Measurements from ENCODE around the gene ST7.

The ST7 gene

GRCh38 chr7:117048882-117049281 is 95.6 kb downstream of the ST7 start:
- TF ChIP-seq CTCF (IDR thresholded peaks at IDR 0.05; ENCODE audit: low read depth, low read length): no peak

GRCh38 chr7:117051808-117052207 is 98.5 kb downstream of the ST7 start:
- H3K4me3 ChIP-seq (ENCODE audit: low read depth, low read length): no peak overlapping the region
- no peak for TF ChIP-seq CTCF (IDR thresholded peaks at IDR 0.05; ENCODE audit: low read depth, low read length)

More at GRCh38 chr7:117048882-117049281, 95.6 kb downstream of the ST7 start:
- H3K4me3 ChIP-seq (ENCODE audit: low read depth, low read length): no peak overlapping the region

- no peak for TF ChIP-seq CTCF (IDR thresholded peaks at IDR 0.05; ENCODE audit: low read depth, low read length)
Observed at GRCh38 chr7:117053432-117053831, 100.1 kb downstream of the ST7 start.

GRCh38 chr7:117061751-117062150 is 108.5 kb downstream of the ST7 start:
- no peak for TF ChIP-seq CTCF (IDR thresholded peaks at IDR 0.05; ENCODE audit: low read depth, low read length)
- H3K4me3 ChIP-seq (ENCODE audit: low read depth, low read length): no peak overlapping the region

More at GRCh38 chr7:117053432-117053831, 100.1 kb downstream of the ST7 start:
- no peak overlapping the region for H3K4me3 ChIP-seq (ENCODE audit: low read depth, low read length)

- TF ChIP-seq CTCF (IDR thresholded peaks at IDR 0.05; ENCODE audit: low read depth, low read length): no peak
- H3K4me3 ChIP-seq (ENCODE audit: low read depth, low read length): no peak overlapping the region
Observed at GRCh38 chr7:117062300-117062699, 109.0 kb downstream of the ST7 start.

- TF ChIP-seq CTCF (IDR thresholded peaks at IDR 0.05; ENCODE audit: low read depth, low read length): no peak
- no peak overlapping the region for H3K4me3 ChIP-seq (ENCODE audit: low read depth, low read length)
Observed at GRCh38 chr7:117064688-117065087, 111.4 kb downstream of the ST7 start.

GRCh38 chr7:117065571-117066150 is 112.4 kb downstream of the ST7 start:
- no peak for TF ChIP-seq CTCF (IDR thresholded peaks at IDR 0.05; ENCODE audit: low read depth, low read length)
- H3K4me3 ChIP-seq (ENCODE audit: low read depth, low read length): no peak overlapping the region
